ENCODE data around the gene NKX1-1. TPM values are rescaled to one million over a fixed set of nuclear protein-coding genes. Genes with fewer than 3 reads are reported as not detected.

The NKX1-1 gene
- total RNA-seq, 1 donor, result not detected

DNA sequence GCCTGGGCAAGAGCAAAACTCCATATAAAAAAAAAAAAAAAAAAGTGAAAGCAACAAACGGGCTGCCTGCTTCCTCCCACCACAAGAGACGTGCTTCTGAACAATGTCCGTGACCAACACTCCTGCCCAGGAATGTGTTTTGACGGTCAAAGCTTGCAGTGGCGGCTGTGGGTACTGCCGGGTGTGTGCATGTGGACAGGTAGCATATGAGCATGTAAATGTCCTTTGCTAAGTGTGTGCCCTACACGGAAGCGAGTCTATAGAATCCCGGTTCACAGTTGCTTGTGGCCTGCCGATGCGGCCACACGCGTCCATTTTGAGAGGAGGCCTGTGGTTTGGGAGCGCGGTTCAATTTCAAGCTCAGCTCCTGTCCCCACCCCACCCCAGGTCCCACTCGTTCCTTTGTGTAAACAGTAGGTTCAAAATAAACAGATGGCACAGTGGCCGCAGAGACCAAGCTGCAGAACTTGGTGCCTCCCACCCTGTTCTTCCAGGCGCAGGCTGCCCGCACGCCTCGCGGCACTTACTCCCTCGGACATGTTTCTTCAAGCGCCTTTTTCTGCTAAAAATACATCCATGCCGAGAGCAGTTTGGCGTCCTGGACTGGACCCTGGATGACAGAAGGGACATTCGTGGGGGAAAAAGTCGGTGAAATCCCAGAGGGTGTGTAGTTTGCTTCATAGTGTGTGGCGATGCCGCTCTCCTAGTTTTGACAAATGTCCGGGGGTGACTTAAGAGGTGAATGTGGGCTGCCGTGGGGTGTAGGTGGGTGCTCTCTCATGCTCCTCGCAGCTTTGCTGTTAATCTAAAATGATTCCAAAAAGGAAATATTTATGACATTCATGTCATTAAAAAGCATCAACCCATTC is 11.5 kb upstream of the NKX1-1 start:
- no peak for DNase-seq (ENCODE audit: low read depth in 2 of 3, low spot score in 2 of 3)

DNA sequence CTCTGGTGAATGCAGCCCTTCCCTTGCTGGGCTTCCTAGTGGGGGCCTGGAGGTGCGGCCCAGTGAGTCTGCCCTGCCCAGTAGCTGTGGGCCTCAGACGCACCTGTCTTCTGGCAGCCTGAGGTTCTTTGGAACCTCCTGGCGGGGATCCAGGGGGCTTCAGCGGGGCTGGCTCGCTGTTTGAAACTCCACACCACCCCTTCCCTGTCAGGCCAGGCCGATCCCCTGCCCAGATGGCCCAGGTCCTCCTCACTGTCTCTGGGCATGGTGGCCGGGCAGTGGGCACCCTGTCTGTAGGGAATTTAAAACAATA is 10.7 kb upstream of the NKX1-1 start:
- no peak for DNase-seq (ENCODE audit: low read depth in 2 of 3, low spot score in 2 of 3)

- no peak for DNase-seq (ENCODE audit: low read depth in 2 of 3, low spot score in 2 of 3)
Observed at GRCh38 chr4:1416051-1416947, 10.1 kb upstream of the NKX1-1 start.

GRCh38 chr4:1415681-1415981 is 9.4 kb upstream of the NKX1-1 start:
- no peak for DNase-seq (ENCODE audit: low read depth in 2 of 3, low spot score in 2 of 3)

DNA sequence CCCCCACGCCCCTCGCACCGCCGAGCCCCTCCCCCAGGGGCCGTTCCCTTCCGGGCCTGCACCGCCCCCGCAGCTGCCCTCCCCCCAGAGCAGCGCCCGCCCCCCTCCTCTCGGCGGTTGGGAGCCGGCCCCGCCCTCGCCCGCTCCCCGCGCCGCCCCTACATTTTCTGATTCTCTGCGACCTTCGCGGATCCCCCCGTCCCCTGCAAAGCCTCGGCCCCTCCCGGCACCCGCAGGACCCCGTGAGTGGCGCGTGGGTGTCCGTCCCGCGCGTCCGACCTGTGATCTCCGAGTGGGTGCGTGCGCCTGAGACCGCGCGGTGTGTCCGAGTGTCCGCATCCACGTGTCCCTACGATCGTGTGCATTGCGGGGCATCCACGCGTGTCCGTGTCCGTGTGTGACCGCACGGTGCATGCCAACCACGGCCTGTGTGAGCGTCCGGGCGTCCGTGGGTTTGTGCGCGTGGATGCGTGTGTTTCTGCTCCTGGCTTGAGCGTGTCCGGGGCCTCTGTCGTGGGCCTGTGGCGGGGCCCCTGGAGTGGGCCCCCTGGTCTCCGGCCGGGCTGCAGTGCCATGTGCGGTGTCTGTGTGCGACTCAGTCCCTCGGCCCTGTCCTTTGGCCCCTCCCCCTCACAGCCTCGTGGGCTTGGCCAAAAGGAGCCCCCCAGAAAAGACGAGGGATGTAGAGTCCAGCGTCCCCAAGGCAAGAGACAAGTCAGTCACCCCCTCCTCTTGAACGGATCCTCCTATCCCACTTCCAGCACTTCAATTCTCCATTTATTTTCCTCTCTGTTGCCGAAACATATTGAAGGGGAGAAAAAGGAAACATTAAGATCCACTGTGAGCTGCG is 8.8 kb upstream of the NKX1-1 start:
- DNase-seq (ENCODE audit: low read depth in 2 of 3, low spot score in 2 of 3), result no peak

DNA sequence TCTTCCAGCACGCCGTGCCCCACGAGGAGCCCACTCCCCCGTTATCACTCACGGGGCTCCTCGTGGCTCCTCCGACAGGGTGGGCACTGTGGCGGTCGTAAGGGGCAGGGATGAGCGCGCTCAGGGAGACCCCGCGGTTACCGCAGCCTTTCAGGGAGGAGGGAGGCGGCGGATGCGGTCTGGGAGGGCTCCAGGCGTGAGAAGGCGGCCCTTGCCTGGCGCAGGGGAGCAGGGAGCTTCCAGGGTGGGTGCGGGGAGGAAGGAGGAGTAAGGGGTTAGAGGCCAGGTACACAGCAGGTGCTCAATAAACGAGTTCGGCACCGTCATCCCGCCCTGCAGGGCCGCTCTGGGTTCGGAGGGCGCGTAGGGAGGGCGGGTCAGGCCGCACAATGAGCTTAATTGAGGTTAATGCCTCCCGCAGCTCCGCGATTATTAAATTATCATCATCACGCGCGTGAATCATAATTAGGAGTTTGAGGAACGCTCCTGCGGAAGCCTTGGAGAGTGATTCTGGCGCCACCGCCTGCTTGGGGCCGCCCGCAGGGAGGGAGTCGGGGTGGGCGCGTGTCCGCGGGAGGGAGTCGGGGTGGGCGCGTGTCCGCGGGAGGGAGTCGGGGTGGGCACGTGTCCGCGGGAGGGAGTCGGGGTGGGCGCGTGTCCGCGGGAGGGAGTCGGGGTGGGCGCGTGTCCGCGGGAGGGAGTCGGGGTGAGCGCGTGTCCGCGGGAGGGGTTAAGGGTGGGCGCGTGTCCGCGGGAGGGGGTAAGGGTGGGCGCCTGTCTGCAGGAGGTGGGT is 7.6 kb upstream of the NKX1-1 start:
- DNase-seq (ENCODE audit: low read depth in 2 of 3, low spot score in 2 of 3), result no peak

DNA sequence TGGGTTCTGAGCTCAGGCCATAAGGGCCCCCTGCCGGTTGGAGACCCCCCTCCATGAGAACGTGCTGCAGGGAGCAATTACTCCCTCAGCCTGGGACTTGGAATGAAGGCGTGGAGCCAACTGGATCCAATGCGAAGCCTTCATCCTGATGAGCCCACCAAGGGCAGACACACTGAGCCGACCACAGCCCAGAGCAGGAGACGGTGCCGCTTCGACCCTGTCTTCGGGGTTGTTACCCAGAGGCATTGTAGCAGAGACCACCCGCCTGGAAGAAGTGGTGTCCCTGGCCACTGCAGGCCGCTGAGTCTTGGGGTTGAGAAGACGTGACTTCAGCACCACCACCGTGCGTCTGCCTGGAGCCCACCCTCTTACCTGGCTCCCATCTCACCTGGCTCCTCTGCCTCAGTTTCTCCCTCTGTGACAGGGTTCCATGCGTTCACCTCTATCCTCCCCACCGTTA is 7.0 kb upstream of the NKX1-1 start:
- no peak for DNase-seq (ENCODE audit: low read depth in 2 of 3, low spot score in 2 of 3)

DNA sequence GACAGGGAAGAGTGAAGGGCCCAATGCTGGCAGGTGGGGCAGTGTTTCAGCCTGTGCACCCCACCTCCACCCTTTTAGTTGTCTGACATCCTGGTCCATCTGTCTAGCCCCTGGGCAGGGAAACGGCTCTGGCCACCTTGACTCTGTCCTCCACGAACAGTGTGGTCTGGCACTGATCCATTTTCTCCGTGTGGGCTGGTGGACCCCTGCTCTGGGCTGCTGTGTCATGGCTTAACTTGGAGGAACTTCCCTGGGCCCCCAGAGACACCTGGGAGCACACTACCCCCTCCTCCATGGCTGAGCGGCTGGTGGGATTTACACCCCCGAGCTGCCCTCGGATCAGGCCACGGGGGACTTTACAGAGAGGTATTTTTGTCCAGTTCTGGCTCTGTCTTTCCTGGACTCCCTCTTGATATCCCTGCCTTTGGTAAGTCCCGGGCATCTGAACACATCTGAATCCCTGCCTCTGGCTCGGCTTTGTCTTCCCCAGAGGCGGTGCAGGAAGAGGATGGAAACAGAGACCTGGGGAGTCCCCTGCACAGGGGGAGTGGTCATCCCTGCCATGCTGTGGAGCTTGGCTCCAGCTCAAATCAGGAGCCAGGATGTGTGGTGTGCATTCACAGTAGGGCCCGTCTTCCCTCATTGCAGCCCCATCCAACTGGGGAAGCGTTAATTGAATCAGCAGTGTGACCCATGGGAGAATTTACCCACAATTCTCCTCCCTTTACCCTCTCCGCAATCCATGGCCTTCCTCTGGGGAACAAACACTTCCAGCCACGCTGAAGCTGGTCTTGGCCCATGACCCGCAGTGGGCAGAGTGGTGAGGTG is 6.3 kb upstream of the NKX1-1 start:
- no peak for DNase-seq (ENCODE audit: low read depth in 2 of 3, low spot score in 2 of 3)

DNA sequence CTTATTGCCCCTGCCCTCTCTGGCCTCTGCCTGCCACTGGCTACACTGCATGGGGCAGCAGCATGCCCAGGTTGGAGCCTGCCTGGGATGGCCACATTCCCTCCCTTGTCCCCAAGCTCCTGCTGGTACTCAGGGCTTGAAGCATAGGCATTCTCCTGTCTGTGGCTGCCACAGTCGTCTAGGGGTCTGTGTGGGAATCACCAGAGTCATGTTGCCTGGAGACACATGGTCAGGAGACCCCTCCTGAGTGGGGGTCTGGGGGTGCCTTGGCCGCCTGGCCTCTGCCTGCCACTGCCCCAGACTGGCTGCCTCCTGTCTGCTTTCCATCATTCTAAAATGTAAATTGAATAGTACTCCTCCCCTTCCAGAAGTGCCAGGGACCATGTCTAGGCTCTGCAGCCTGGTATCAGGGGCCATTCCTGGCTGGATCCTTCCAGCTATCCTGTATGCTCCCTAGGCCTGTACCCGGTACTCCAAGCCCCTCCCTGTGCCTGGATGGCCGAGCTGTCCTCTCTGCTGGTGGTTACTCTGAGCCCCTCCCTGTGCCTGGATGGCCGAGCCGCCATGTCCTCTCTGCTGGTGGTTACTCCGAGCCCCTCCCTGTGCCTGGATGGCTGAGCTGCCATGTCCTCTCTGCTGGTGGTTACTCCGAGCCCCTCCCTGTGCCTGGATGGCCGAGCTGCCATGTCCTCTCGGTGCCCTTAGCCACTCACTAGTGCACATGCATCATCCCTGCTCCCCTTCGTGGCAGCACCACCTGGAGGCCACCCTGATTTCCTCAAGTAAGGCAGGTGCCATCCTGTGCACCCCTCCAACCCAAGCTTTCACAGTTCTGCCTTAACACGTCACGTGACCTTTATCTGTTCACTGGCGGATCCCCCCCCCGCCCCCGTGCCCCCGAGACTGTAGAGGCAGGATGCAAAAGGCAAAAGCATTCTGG is 5.5 kb upstream of the NKX1-1 start:
- no peak for DNase-seq (ENCODE audit: low read depth in 2 of 3, low spot score in 2 of 3)

DNA sequence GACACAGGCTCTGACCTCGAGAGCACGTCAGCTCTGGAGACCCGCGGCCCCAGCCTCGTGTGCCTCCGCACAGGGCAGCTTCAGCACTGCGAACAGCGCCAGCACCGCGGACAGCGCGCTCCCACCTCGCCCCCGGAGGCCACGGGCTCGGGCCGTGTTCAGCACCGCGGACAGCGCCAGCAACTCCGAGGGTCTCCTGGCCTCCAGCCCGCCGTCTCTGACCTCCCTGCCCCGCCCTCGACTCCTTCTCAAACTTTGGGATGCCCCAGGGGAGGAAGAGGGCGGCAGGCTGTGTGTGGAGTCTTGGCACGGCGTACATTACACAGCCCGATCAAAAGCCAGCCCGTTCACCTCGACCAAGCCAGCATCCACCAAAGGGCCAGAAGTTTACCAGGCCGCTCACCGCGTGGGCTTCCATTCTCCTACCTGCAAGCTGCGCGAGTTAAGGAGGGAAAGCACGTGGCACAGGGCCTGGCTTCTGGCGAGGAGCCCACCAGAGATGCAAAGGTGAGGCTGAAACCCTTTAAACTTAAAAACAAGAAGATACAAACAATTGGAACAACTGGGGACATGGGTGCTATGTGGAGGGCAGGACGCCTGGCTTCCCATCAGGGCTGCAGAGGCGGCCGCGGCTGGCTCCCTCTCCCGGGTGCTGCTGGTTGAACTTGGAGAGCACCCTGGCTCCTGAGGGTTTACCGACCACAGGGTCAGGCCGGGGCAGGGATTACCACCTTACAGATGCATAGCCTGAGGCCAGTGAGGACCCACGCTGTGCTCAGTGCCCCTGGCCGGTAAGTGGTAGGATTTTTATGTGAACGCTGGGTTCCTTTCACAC is 4.5 kb upstream of the NKX1-1 start:
- DNase-seq (ENCODE audit: low read depth in 2 of 3, low spot score in 2 of 3), result peak in 2 of 3 donors; percentile 80 to 86

- DNase-seq (ENCODE audit: low read depth in 2 of 3, low spot score in 2 of 3), result no peak
Observed at GRCh38 chr4:1409491-1410425, 3.5 kb upstream of the NKX1-1 start.

DNA sequence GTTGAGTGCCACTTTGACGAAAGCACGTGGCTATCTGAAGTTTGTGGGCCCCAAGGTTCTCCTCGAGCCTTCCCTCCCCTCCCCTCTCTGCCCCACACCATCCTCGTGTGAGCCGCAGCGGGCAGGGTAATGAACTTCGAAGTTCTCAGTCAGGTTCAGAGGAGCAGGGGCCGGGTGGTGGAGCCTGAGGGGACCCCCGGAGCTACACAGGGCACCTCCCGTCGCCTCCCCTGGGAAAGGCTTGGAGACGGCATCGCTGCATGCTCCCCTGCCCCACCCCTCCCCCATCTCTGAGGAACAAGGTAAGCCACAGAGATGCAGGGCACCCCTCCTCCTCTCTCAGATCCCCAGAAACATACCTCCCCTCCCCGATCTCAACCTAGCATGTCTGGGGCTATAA is 2.8 kb upstream of the NKX1-1 start:
- DNase-seq (ENCODE audit: low read depth in 2 of 3, low spot score in 2 of 3), result no peak

GRCh38 chr4:1408418-1408817 is 2.2 kb upstream of the NKX1-1 start:
- no peak for DNase-seq (ENCODE audit: low read depth in 2 of 3, low spot score in 2 of 3)

GRCh38 chr4:1407657-1408333 is 1.6 kb upstream of the NKX1-1 start:
- no peak for DNase-seq (ENCODE audit: low read depth in 2 of 3, low spot score in 2 of 3)

GRCh38 chr4:1406981-1407656 is 877 bp upstream of the NKX1-1 start:
- no peak for DNase-seq (ENCODE audit: low read depth in 2 of 3, low spot score in 2 of 3)

Measured in hematopoietic multipotent progenitor cell (in vitro differentiated cells).